NCI-H2107 (cell line): Measurements from ENCODE around the gene PLXNA2.

Experiments used
- DNase-seq: peaks from one replicate; lab custom pipeline; 2025; lab: John Stamatoyannopoulos, UW

Gene PLXNA2

DNA sequence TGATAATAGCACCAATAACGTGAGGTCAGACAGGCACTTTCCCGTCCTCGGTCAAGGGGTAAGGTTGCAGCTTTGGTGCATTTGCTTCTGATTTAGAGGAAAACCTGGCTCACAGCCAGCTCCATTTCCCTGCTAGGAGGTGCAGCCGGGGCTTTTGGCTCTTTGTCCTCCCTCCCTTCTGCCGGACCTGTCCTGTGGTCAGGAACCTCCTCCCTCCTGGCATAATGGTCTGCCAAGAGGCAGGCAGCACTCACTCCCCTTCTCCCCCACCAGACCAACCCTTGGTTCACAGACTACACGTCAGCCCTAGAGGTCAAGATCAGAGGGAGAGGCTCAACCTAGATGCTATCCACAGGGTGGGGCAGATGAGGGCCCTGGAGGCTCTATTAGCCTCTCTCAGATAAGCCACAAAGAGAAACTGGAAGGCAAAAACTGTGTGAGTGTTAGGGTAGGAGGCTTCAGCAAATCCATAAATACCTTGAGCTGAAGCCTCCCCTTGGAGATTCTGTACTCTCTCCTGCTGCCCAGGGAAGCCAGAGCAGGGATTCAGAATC is 64.8 kb downstream of the PLXNA2 start:
- no peak for DNase-seq

DNA sequence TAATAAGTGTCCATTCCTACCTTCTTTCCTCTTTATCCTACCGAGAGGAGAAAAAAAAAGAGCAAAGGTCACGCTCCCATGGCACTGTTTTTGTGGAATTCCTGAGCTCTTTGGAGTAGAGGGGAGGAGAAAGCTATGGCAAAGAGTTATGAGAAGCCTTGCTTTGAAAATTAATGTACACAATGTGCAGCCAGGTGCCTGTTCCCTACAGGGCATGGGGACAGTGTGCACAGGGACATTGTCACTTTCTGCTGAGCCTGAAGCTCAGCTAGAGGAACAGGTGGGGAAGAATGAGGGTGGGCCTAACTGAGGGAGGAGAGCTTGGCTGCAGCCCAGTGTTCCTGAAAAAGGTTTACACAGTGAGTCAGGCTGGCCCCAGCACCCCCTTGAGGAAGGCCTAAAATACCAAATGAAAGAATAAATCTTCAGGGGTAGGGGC is 66.1 kb downstream of the PLXNA2 start:
- DNase-seq = no peak

DNA sequence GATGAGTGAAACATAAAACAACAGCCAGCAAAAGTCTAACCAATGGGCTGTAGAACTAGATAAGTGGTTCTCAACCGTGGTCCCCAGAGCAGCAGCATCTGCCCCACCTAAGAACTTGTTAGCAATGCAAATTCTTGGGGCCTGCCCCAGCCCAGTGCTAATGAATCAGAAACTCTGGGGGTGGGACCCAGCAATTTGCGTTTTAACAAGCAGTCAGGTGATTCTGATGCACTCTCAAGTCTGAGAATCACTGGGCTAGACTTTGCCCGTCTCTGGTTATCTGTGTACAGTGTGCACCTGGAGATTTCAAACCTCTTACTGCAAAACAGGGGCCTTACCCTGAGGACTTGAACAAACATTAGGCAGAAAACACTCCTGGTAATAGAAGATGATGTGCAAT is 66.5 kb downstream of the PLXNA2 start:
- DNase-seq = no peak

DNA sequence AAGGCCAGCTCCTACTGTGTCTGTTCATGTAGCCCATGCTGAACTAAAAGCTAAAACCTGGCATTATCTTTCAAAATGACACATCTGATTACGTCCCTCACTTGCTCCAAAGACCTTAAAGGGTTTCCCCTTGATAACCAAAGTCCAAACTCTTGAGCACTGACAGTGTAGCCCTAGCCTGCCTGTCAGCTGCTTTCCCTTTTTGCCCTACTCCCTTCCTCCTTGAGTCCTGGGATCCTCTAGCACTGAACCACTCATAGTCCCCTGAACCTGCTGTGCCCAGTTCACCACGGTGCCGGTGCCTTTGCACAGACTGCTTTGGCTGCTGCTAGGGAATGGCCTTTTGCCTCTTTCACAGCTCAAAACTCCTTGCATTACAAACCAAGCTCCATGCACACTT is 67.5 kb downstream of the PLXNA2 start:
- no peak for DNase-seq

DNA sequence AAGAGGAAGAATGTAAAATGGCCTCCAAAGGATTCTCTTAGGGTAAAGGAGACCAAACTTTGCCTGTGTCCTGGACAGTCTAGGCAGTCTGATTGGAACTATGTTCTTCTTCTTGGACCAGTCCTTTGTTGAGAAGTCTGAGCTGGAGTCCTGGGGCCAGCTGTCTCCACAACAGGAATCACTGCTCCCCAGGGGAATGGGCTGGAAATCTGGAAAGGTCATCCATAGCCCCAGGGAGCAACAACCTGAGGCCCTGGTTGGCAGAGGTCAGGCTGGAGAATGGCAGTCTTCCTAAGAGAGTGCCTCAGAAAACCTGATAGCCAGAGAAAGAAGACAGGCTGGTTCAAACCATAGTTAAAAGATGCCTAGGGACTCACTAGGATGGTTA is 68.7 kb downstream of the PLXNA2 start:
- no peak for DNase-seq

DNA sequence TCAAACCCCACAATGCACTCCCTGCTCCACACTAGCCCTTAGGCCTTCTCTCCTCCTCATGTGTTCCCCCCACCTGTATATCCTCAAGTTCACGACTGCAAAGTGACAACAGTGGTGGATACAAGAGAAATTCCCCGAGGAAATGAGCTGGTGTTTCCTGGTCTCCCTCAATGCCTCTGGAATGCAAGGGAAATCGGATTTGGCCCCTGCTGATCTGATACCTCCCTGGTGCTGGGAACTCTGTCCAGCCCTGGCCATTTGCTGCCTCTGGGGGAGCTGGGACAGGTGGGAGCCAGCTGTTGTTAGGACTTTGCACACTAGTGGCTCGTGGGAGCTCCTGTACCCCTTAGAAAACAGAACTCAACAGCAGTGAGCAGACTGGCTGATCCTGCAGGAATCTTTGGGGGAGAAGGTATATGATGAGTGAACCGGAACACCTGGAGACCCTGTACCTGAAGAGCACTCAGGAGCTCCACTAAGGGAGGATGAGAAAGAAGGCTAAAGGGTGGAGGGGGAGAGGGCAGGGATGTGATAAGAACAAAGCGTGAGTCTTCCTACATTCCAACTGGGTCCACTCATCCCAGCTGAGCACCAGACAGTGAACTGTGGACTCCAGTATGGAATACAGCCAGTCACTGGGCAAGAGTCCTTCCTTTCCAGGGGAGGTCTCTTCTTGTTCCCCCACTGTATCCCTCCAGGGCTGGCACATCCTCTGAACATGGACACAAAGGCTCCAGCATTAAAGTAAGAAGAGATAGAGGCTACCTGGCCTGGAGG is 69.3 kb downstream of the PLXNA2 start:
- no peak for DNase-seq

DNA sequence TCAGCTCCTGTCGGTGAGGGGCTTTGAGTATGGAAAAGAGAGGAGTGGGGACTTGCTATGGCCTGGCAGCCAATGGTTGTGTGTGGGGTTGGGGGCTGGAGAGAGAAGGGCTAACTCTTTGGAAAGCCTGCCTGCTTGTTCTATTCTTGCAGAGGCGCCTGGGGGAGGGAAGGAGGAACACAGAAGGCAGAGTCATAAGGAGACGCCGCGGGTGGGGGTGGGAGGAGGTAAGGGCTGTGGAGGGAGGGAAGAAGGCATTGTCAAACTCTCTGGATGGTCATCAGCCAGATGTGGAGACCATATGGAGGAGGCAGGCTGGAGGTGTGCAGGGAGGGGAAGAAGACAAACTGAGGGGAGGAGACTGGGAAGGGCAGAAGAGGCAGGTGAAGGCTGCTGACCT is 70.0 kb downstream of the PLXNA2 start:
- DNase-seq = no peak

DNA sequence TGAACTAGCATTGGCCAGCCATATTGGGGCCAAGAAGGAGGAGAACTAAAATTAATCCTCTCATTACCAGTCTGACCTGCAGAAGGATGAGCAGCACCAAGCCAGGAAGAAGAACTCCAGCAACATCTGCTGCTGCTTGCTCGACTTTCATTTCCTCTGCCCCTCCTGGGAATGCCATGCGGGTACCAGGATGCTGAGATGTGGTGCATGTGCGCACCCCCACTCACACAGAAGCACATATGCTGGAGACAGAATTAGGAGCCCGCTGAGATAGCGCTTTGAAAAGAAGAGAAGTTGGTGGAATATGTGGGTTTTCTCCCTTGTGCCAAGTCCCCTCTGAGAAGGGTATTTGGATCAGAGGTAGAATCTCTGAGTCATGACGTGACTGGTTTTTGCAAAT is 70.4 kb downstream of the PLXNA2 start:
- DNase-seq = no peak

DNA sequence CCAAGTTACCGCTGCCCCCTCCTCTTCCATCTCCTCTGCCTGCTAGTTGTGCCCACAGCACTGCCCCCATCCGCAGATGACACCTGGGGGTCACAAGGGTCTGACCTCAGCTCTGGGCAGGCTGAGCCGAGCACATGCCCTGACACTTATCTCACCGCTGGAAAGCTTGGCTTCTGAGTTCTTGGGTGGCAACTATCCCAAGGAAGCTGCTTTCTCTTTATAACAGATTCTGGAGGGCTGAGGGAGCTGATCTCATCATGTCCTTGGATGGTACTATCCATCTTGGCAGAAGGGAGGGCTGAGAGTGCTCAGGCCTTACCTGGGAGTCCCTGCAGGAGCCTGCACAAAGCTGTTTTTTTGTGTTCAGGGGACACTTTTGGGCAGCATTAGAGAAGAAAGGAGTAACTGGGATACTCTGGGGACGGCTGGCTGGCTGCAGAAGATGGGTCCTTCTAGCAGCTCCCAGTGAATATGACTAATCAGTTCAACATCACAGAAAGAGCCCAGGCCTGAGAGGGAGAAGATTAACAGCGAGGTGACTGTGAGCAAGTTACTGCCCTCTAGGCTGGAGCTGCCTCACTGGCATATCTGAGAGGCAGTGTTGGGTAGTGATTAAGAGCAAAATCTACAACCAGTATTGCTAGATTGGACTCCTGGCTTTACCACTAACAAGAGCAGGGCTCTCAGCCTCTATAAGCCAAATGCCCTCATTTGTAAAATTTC is 71.6 kb downstream of the PLXNA2 start:
- no peak for DNase-seq

DNA sequence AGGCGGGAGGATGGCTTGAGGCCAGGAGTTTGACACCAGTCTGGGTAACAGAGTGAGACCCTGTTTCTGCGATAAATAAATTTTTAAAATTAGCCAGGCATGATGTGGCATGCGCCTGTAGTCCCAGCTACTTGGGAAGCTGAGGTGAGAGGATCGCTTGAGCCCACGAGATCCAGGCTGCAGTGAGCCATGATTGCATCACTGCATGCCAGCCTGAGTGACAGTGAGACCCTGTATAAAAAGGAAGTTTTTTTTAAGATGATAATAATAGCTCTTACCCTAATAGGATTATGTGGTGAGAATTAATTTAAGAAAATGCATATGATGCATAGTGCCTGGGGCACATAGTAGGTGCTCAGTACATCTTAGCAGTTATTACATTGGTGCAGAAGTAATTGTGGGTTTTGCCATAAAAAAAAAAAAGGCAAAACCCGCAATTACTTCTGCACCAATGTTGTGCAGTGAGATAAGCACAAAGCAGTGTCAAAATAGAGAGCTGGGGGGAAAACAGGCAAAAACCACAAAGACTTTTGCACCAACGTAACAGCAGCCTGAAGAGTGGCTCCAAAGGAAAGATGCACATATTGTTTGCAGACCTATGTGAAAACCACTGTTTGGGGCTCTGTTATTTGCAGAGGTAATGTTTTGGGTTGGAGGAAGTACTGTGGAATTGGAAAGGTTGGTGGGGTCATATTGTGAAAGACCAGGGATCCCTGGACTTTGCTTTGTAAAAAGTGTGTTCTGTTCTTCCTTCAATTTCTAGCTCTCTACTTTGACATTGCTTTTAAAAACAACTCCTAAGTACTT is 72.4 kb downstream of the PLXNA2 start:
- no peak for DNase-seq

DNA sequence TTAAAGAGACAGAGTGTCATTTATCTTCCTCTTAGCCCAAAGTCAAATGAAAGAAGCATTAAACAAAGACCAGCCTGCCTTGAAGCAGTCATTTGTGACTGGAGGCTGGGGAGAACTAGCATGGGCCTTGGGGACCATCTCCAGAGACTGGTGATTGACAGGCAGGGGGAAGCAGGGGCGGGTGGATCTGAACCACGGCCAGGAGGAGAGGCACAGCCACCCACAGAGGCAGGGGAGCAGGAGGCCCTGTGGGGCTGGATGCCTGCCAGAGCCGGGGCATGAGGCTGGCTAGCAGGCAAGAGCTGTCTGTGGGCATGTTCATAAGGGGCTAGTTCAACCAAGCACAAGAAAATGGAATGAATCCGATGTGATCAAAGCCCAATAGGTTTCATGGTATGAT is 73.9 kb downstream of the PLXNA2 start:
- no peak for DNase-seq

DNA sequence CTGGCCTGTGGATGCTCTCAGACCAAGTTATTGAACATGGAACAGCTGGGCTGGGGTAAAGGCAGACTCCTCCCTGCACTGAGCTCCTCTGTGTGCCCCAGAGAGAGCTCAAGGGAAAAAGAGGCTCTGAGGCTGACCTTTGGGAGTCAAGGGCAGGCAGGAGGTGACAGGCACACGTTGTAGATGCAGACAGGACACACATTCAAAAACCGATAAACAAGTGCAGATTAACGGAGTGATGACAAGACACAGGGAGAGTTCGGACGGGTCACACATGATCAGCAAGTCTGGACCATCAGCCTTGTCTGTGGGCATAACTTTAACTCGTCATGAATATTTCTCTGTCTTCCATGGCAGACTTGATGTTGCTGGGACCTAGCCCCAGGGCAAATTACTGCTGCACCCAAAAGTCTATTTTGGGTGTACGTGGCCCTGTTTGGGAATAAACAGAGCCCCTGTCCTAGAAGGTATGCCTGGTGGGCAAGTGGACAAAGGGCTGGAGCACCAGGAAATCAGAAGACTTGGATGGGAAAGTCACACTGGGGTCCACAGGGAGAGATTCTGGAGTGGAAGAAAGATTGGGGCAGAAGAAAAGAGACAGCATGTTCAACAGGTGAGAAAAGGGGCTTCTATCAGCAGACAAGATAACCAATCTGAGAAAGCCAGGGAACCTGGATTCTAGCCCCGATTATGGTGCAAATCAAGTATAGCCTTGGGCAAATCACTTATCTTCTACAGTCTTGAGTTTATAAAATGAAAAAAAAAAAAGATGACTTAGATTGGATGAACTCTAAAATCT is 74.9 kb downstream of the PLXNA2 start:
- DNase-seq = no peak

DNA sequence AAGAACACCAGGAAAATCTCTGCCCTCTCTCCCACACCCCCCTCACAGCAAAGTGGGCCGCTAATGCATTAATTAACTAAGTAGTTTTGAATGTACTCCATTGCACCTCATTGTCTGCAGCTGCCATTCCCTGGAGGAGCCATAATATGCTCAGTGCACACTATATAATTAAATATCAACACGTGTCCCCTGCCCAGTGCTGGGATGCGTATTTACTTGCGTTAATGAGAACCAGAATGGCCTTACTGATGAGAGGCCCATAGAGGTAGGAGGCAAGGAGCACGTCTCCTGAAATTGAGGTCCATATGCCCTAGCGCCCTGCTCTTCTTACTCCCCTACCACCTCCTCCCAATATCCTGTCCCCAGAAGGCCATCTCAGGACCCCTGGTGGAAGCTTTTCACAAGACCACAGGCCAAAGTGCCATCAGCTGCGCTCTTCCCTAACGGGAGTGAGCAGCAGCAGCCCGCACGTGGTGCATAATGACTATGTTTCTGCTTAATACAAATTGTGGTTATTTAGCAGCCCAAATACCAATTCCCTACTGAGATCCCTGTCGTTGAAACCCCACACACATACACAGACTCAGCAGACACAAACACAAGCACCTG is 76.8 kb downstream of the PLXNA2 start:
- no peak for DNase-seq

DNA sequence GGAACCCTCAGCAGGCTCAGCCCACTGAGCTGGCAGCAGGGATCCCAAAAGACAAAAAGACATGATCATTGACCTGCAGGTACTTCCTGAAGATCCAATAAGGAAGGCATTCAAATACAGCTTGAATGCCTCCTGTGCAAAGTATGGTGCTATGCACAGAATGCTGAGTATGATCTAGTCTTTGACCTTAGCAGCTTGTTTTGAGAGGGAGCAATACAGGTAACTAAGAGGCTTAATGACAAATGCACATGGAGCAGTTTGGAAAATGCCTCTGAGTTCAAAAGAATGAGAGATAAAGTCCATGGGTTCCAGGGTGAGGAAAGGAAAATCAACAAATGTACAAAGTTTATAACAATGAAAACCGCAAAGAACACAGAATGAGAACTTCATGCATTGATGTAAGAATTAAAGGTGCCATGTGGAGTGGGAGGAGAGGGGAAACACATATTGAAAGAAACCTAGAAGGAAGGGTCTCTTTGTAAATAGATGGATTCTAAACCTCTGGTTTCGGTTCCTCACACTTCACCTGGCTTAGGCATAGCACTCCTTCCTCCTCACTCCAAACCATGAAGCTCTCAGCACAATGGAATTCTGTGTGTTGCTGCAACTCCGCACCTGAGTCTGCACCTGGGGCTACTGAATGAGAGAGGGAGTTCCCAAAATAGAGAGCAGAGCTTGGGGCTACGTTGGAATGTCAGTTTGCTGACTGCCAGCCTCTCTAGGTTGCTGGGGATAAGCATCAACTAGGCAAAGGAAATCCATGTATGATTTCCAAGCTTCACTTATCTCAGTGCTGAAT is 77.6 kb downstream of the PLXNA2 start:
- DNase-seq = no peak

DNA sequence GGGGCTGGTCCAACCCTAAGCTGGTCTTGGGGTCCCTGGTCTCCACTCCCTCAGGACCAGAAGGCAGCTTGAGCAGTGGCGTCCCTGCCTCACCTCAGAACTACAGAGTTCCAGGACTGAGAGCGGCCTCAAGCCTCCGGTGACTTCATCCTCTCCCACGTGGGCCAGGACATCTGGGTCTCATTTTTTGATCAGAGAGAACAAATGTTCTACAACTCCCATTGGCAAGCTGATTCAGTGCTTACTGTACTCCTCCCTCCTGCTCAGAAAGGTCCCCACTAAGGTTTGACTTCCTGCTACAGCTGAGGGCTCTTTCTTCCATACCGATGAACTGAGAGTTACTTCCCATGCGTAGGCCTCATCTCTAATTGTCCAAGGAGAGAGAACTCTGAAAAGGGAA is 78.5 kb downstream of the PLXNA2 start:
- DNase-seq = no peak

DNA sequence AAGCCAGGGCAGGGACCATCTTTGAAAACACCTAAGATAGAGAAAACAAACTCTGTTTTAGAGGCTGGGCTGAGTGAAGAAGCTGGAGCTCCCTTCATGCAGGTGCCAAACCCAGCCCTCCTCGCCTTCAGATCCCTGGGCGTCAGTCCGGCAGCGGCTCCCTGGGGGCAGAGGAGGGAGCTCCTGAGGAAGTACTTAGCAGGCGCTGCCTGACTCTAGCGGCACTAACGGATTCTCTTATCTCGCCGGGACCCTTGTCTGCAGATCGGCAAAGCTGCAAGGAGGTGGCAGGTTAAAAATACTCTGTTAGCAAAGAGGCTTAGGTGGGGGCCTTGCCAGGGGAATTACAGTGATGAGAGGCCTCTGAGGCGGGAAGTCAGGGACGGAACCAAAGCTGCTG is 79.6 kb downstream of the PLXNA2 start:
- DNase-seq = no peak

DNA sequence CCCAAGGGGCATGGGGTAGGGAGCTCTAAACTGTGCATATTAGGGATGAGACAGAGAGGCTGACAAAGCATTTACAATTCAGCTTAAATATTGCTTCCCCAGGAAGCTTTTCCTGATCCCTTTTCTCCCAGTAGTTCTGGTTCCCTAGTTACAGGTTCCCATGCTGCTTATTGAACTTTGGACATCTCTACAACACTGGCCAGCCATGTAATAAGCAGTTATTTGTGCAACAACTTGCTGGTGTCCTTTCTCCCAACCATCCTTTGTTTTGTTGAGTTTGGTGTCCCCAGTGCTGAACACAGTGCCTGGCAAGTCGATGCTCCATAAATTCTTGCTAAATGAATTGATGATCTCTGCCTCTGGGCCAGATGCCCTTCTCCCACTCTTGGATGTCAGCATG is 80.6 kb downstream of the PLXNA2 start:
- DNase-seq = no peak

DNA sequence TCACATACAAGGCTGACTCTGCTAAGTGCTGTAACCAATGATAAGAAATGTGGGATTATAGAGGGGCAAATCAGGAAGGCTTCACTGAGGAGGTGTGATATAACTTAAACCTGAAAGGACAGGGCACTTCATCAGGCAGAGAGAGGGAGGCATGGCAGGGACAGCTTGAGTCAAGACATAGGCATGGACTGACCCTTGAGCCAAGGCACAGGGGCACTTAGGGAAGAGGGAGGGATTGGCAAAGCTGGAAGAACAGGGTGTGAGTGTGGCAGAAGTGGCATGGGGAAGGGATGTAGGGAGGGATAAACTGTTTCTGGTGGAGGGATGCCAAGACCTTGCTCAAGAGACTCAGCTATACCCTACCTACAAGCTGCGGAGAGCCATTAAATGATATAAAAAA is 81.3 kb downstream of the PLXNA2 start:
- DNase-seq = no peak

DNA sequence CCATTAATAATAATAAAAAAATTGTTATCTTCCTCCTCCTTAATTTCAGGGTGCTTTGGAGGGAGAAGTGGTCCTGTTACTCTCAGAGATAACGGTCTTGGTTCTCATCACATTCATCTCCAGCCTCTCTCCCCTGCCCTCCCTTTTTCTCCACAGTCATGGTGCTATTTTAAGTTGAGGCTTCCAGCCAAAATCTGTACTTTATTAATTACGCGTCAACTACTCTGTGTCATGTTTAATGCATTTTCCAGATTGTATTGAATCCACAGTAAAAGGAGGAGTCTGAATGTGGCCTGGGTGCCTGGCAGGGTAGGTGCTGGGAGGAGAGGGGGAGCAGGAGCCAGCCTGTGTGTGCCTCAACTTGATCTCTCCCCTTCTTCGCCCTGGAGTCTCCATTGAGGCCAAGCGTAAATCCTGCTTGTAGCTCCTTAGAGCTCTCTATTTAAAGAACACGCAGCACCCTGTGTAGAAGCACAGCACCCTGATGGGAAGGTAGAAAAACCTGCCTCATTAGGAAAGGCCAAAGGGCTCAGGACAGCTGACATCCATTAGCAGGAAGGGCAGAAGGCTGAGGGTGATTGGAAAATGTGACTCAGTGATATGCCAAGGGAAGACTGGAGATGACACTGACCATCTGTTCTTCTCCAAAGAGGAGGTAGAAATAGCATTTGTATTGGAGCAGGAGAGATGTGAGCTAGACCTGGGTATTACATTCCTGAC is 82.4 kb downstream of the PLXNA2 start:
- no peak for DNase-seq

DNA sequence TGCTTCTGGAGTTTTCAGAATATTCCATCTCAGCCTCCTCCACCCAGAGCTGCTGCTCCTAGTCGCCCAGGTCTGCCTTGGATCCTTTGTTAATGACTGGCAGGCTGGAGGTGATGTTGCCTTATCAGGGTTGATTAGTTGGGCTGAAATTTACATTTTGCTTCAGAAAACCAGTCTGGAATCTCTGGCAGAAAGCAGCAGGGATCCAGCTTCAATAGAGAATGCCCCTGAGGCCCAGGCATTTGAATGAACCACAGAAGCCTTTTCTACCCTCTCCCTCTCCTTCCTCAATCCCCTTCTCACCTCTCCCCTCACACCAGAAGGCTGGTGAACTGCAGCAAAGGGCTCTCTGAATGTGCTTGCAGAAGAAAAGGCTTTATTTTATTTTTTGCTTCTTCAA is 83.2 kb downstream of the PLXNA2 start:
- no peak for DNase-seq
